Liver (tissue), 9 donors: Measurements from ENCODE around the gene AGBL4. TPM values are rescaled to one million over a fixed set of nuclear protein-coding genes. Genes with fewer than 3 reads are reported as not detected.

Experiments
- DNase-seq: peaks from one replicate; pipeline ENCODE4 v3.0.0-alpha.2; 2017; ENCODE audit warnings: low spot score
- H3K27ac ChIP-seq, 2 donors: one replicate each; pipeline ENCODE4 v1.7.0; 2013; ENCODE audit warnings: inconsistent platforms in 2 of 2, low read length in 2 of 2, control low read depth in 1 of 2, low read depth in 1 of 2, mild to moderate bottlenecking in 1 of 2
- H3K27me3 ChIP-seq, 4 donors: one replicate each; pipeline versions ENCODE4 v1.6.1 to v1.7.0; 2013; ENCODE audit warnings: low read length in 3 of 4, inconsistent platforms in 1 of 4, mild to moderate bottlenecking in 1 of 4, moderate library complexity in 1 of 4; ENCODE audit not compliant: control insufficient read depth in 4 of 4, insufficient read depth in 4 of 4
- H3K36me3 ChIP-seq, 4 donors: one replicate each; pipeline versions ENCODE4 v1.6.1 to v1.7.0; 2013; ENCODE audit warnings: low read length in 3 of 4, mild to moderate bottlenecking in 3 of 4, low read depth in 1 of 4, moderate library complexity in 1 of 4; ENCODE audit not compliant: control insufficient read depth in 4 of 4, insufficient read depth in 3 of 4
- H3K4me1 ChIP-seq, 4 donors: one replicate each; pipeline versions ENCODE4 v1.6.1 to v1.7.0; 2013; ENCODE audit warnings: low read length in 3 of 4, mild to moderate bottlenecking in 3 of 4, moderate library complexity in 1 of 4; ENCODE audit not compliant: control insufficient read depth in 4 of 4, insufficient read depth in 4 of 4
- H3K4me3 ChIP-seq, 3 donors: one replicate each; pipeline versions ENCODE4 v1.6.1 to v1.7.0; 2013; ENCODE audit warnings: low read length in 3 of 3, control low read depth in 1 of 3, low read depth in 1 of 3, mild to moderate bottlenecking in 1 of 3
- H3K9ac ChIP-seq, 2 donors: one replicate each; pipeline ENCODE4 v1.7.0; 2013; ENCODE audit warnings: low read length in 2 of 2, mild to moderate bottlenecking in 2 of 2, moderate library complexity in 2 of 2, control low read depth in 1 of 2, low read depth in 1 of 2
- H3K9me3 ChIP-seq, 4 donors: one replicate each; pipeline versions ENCODE4 v1.6.1 to v1.7.0; 2013; ENCODE audit warnings: low read length in 3 of 4; ENCODE audit not compliant: control insufficient read depth in 4 of 4
- ATF3 ChIP-seq: IDR thresholded peaks from 2 replicates; pipeline ENCODE4 v1.6.1; 2016; ENCODE audit warnings: antibody characterized with exemption
- CTCF ChIP-seq: fragments of 150-350 bp; IDR thresholded peaks from 2 replicates; pipeline ENCODE4 v1.5.1; 2017; ENCODE audit warnings: improper control_type of control experiment, low read depth, low read length; ENCODE audit not compliant: missing input control
- EGR1 ChIP-seq, 2 donors: IDR thresholded peaks; 2 replicates each; pipeline ENCODE4 v1.6.1; 2016 to 2018; ENCODE audit warnings: antibody characterized with exemption in 2 of 2, low read depth in 2 of 2
- FOXA1 ChIP-seq: IDR thresholded peaks from 2 replicates; pipeline ENCODE4 v1.6.1; 2016; ENCODE audit warnings: antibody characterized with exemption
- FOXA2 ChIP-seq: IDR thresholded peaks from 2 replicates; pipeline ENCODE4 v1.6.1; 2016; ENCODE audit warnings: antibody characterized with exemption
- GABPA ChIP-seq, 2 donors: IDR thresholded peaks in 1 of 2; conservative IDR thresholded peaks in 1 of 2; 2 replicates each; pipeline ENCODE4 v1.6.1; 2016; ENCODE audit warnings: antibody characterized with exemption in 2 of 2, mild to moderate bottlenecking in 1 of 2, moderate library complexity in 1 of 2
- HNF4A ChIP-seq, 2 donors: conservative IDR thresholded peaks; 2 replicates each; pipeline ENCODE4 v1.6.1; 2016; ENCODE audit warnings: antibody characterized with exemption in 2 of 2, mild to moderate bottlenecking in 2 of 2
- HNF4G ChIP-seq: IDR thresholded peaks from 2 replicates; pipeline ENCODE4 v1.6.1; 2016; ENCODE audit warnings: antibody characterized with exemption
- JUND ChIP-seq, 2 donors: IDR thresholded peaks; 2 replicates each; pipeline ENCODE4 v1.6.1; 2016; ENCODE audit warnings: antibody characterized with exemption in 2 of 2
- MAX ChIP-seq: IDR thresholded peaks from 2 replicates; pipeline ENCODE4 v1.6.1; 2016; ENCODE audit warnings: antibody characterized with exemption
- NR2F2 ChIP-seq: IDR thresholded peaks from 2 replicates; pipeline ENCODE4 v1.6.1; 2016; ENCODE audit warnings: antibody characterized with exemption
- RAD21 ChIP-seq, 2 donors: IDR thresholded peaks; 2 replicates each; pipeline ENCODE4 v1.6.1; 2016; ENCODE audit warnings: antibody characterized with exemption in 2 of 2, mild to moderate bottlenecking in 2 of 2
- REST ChIP-seq: IDR thresholded peaks from 2 replicates; pipeline ENCODE4 v1.6.1; 2016; ENCODE audit warnings: antibody characterized with exemption, mild to moderate bottlenecking
- RXRA ChIP-seq, 2 donors: IDR thresholded peaks; 2 replicates each; pipeline ENCODE4 v1.6.1; 2017 to 2018; ENCODE audit warnings: antibody characterized with exemption in 2 of 2, mild to moderate bottlenecking in 1 of 2
- SP1 ChIP-seq: IDR thresholded peaks from 2 replicates; pipeline ENCODE4 v1.6.1; 2018; ENCODE audit warnings: antibody characterized with exemption, mild to moderate bottlenecking
- TAF1 ChIP-seq: conservative IDR thresholded peaks from 2 replicates; pipeline ENCODE4 v1.6.1; 2016; ENCODE audit warnings: antibody characterized with exemption, mild to moderate bottlenecking
- YY1 ChIP-seq: IDR thresholded peaks from 2 replicates; pipeline ENCODE4 v1.6.1; 2016; ENCODE audit warnings: antibody characterized with exemption, mild to moderate bottlenecking
- ZBTB33 ChIP-seq: IDR thresholded peaks from 2 replicates; pipeline ENCODE4 v1.6.1; 2016; ENCODE audit warnings: antibody characterized with exemption
- WGBS: extraction: QIAGEN DNeasy Blood & Tissue Kit; methylation state at CpG from one replicate; pipeline ENCODE4 v1.1.7; 2013; 5-methylcytosine and 5-hydroxymethylcytosine counted together
- polyA plus RNA-seq, 2 donors: library from polyadenylated mRNA; stranded (reverse) in 1 of 2; unstranded in 1 of 2; fragments of 200-250 nt in 1 of 2; fragments of >200 nt in 1 of 2; fragmentation: Nextera tagmentation in 1 of 2; extraction: Ambion mirVana in 1 of 2; gene quantifications; one replicate each; pipeline versions ENCODE4 v1.2.1 to v1.2.3, GENCODE V29; 2013 to 2015
- total RNA-seq, 2 donors: library from RNA; depleted of rRNA; stranded (reverse); fragments of >200 nt; gene quantifications; one replicate each; pipeline ENCODE4 v1.2.3, GENCODE V29; 2014
- donor health status: healthy.
- donor health status: healthy.
- donor health status: healthy.
- donor health status: healthy.
- donor health status: healthy.

The AGBL4 gene
- total and polyA plus RNA-seq, 4 donors: 0.75 to 0.76 TPM; not detected in 2

- no peak for DNase-seq
- Histone ChIP-seq H3K4me1 (no peaks in the 10 kb centered on the region), H3K4me3 (no peak overlapping the region), H3K36me3 (no peaks in the 10 kb centered on the region), H3K9me3 (no peaks in the 10 kb centered on the region), H3K9ac (no peak overlapping the region), H3K27me3 (no peaks in the 10 kb centered on the region), H3K27ac (no peak overlapping the region)
- no peak for TF ChIP-seq RXRA (IDR thresholded peaks at IDR 0.05)
Observed at GRCh38 chr1:49046305-49046704, 977.4 kb downstream of the AGBL4 start.

- 77% methylated on average over 7 of the region's 7 CpGs for WGBS
- no peak overlapping the region for H3K27ac ChIP-seq
- no peak overlapping the region for H3K4me3 ChIP-seq
- TF ChIP-seq YY1 (no peak), ZBTB33 (no peak)
- no peak for DNase-seq
- H3K9ac ChIP-seq: no peak overlapping the region
- no peaks in the 10 kb centered on the region for H3K36me3 ChIP-seq
- no peaks in the 10 kb centered on the region for H3K4me1 ChIP-seq
- H3K27me3 ChIP-seq: no peaks in the 10 kb centered on the region
- no peaks in the 10 kb centered on the region for H3K9me3 ChIP-seq
Observed at GRCh38 chr1:49045371-49045770, 978.4 kb downstream of the AGBL4 start.

- DNase-seq: no peak
- WGBS: 72% methylated on average over 4 of the region's 4 CpGs
- H3K9me3 ChIP-seq: no peaks in the 10 kb centered on the region
- no peak overlapping the region for H3K4me3 ChIP-seq
- H3K27me3 ChIP-seq: peaks cover 0 to 4% (median 0%) of the 10 kb centered on the region in 4 donors
- H3K27ac ChIP-seq: no peak overlapping the region
- TF ChIP-seq HNF4A (conservative IDR thresholded peaks at IDR 0.05) (no peak), RAD21 (IDR thresholded peaks at IDR 0.05) (no peak), ZBTB33 (no peak), REST (no peak), YY1 (no peak), FOXA1 (no peak), CTCF (no peak), GABPA (IDR thresholded peaks at IDR 0.05 in 1 of 2, conservative IDR thresholded peaks at IDR 0.05 in 1 of 2) (no peak), FOXA2 (no peak), NR2F2 (no peak), JUND (IDR thresholded peaks at IDR 0.05) (no peak), HNF4G (no peak), ATF3 (no peak), EGR1 (IDR thresholded peaks at IDR 0.05; ENCODE audit: low read depth in 2 of 2) (no peak), TAF1 (no peak), MAX (no peak), SP1 (no peak), RXRA (IDR thresholded peaks at IDR 0.05) (no peak)
- no peaks in the 10 kb centered on the region for H3K4me1 ChIP-seq
- H3K9ac ChIP-seq: no peak overlapping the region
- no peaks in the 10 kb centered on the region for H3K36me3 ChIP-seq
Observed at GRCh38 chr1:49036700-49037099, 987.1 kb downstream of the AGBL4 start.
